H1 (cell line): ENCODE data around the gene SMARCD1. TPM values are rescaled to one million over a fixed set of nuclear protein-coding genes. Genes with fewer than 3 reads are reported as not detected.

Source experiments
- CTCF ChIA-PET: fragments of 300-600 bp; sonication (Branson Sonifier 250); formaldehyde crosslinking; loops from one replicate; lab custom pipeline; 2021; ENCODE audit not compliant: partially characterized antibody; lab: Charles Lee
- POLR2A ChIA-PET: fragments of 300-600 bp; sonication (Branson Sonifier 250); formaldehyde crosslinking; loops from one replicate; lab custom pipeline; 2021; ENCODE audit warnings: inconsistent platforms; ENCODE audit not compliant: partially characterized antibody; lab: Charles Lee
- DNase-seq, 2 experiments: peaks; one replicate each; pipeline versions ENCODE4 v3.0.0 to v3.0.0-alpha.2; 2010 to 2022; ENCODE audit warnings: low spot score in 2 of 2, low read depth in 1 of 2, mixed read lengths in 1 of 2
- FAIRE-seq: peaks from 2 replicates; lab custom pipeline; 2011; peaks lifted over from hg19 to GRCh38; lab: Jason Lieb, UNC
- H2AFZ ChIP-seq: 2 replicates; pipeline ENCODE4 v1.8.1; 2012; ENCODE audit warnings: low read length, inconsistent platforms
- H2AK5ac ChIP-seq: 2 replicates; pipeline ENCODE4 v1.6.1; 2013; ENCODE audit warnings: low read depth, low read length
- H2BK120ac ChIP-seq: replicated peaks from 2 replicates; pipeline ENCODE3; 2013; ENCODE audit warnings: low read depth, low read length, inconsistent platforms
- H2BK12ac ChIP-seq: 2 replicates; pipeline ENCODE4 v1.6.1; 2013; ENCODE audit warnings: low read depth, low read length
- H2BK15ac ChIP-seq: 2 replicates; pipeline ENCODE4 v1.6.1; 2013; ENCODE audit warnings: low read length
- H2BK20ac ChIP-seq: 2 replicates; pipeline ENCODE4 v1.6.1; 2013; ENCODE audit warnings: low read length
- H2BK5ac ChIP-seq: 2 replicates; pipeline ENCODE4 v1.6.1; 2013; ENCODE audit warnings: low read depth, low read length
- H3K14ac ChIP-seq: 2 replicates; pipeline ENCODE4 v1.6.1; 2013; ENCODE audit warnings: inconsistent platforms; ENCODE audit not compliant: insufficient read length
- H3K18ac ChIP-seq: 2 replicates; pipeline ENCODE4 v1.6.1; 2013; ENCODE audit warnings: low read length; ENCODE audit errors: extremely low read depth
- H3K23ac ChIP-seq: 2 replicates; pipeline ENCODE4 v1.6.1; 2013; ENCODE audit warnings: inconsistent platforms; ENCODE audit not compliant: insufficient read length
- H3K23me2 ChIP-seq: 2 replicates; pipeline ENCODE4 v1.6.1; 2013; ENCODE audit warnings: low read depth, low read length
- H3K27ac ChIP-seq: 2 replicates; pipeline ENCODE4 v1.6.1; 2011; ENCODE audit warnings: low read depth, low read length, inconsistent platforms
- H3K27me3 ChIP-seq, 4 experiments: replicated peaks in 1 of 4; 1 replicate in 1 of 4; 2 replicates in 3 of 4; pipeline versions ENCODE4 v1.6.1 to v1.8.1; 2011 to 2013; ENCODE audit warnings: low read length in 3 of 4, mild to moderate bottlenecking in 3 of 4, inconsistent platforms in 2 of 4, mixed read lengths in 2 of 4, moderate library complexity in 1 of 4; ENCODE audit not compliant: control insufficient read depth in 3 of 4, insufficient read depth in 3 of 4; ENCODE audit errors: extremely low read depth in 1 of 4
- H3K36me3 ChIP-seq, 4 experiments: 2 replicates each; pipeline versions ENCODE4 v1.6.1 to v1.8.1; 2011 to 2013; ENCODE audit warnings: mild to moderate bottlenecking in 4 of 4, low read length in 3 of 4, moderate library complexity in 2 of 4, control low read depth in 1 of 4, inconsistent platforms in 1 of 4; ENCODE audit not compliant: insufficient read depth in 4 of 4, control insufficient read depth in 2 of 4
- H3K4ac ChIP-seq: replicated peaks from 2 replicates; pipeline ENCODE3; 2013; ENCODE audit warnings: low read length, low read depth, mixed read lengths, inconsistent platforms; ENCODE audit not compliant: insufficient read length
- H3K4me1 ChIP-seq, 4 experiments: replicated peaks in 1 of 4; 1 replicate in 1 of 4; 2 replicates in 3 of 4; pipeline versions ENCODE4 v1.6.1 to v1.8.1; 2011 to 2013; ENCODE audit warnings: low read length in 3 of 4, inconsistent platforms in 2 of 4, mixed read lengths in 1 of 4; ENCODE audit not compliant: insufficient read depth in 4 of 4, control insufficient read depth in 3 of 4
- H3K4me2 ChIP-seq, 2 experiments: 2 replicates each; pipeline versions ENCODE4 v1.6.1 to v1.8.1; 2011 to 2013; ENCODE audit warnings: low read depth in 2 of 2, low read length in 2 of 2, control low read depth in 1 of 2, inconsistent platforms in 1 of 2, mild to moderate bottlenecking in 1 of 2; ENCODE audit not compliant: insufficient read depth in 1 of 2
- H3K4me3 ChIP-seq, 4 experiments: fragments of 200-600, 300-600 bp in 1 of 4; sonication (generic), shearing (Covaris generic), sonication (Bioruptor Twin) in 1 of 4; 2 replicates each; pipeline versions ENCODE4 v1.5.1 to v1.8.1; 2011 to 2016; ENCODE audit warnings: low read length in 4 of 4, low read depth in 3 of 4, control low read depth in 2 of 4, inconsistent platforms in 2 of 4, mild to moderate bottlenecking in 2 of 4, mixed read lengths in 1 of 4, moderate library complexity in 1 of 4; ENCODE audit not compliant: insufficient read depth in 2 of 4; ENCODE audit errors: extremely low read depth in 1 of 4
- H3K56ac ChIP-seq: replicated peaks from 2 replicates; pipeline ENCODE3; 2013; ENCODE audit warnings: low read depth, mild to moderate bottlenecking, mixed read lengths, low read length, inconsistent platforms; ENCODE audit not compliant: insufficient read length
- H3K79me1 ChIP-seq: 2 replicates; pipeline ENCODE4 v1.6.1; 2013; ENCODE audit warnings: low read depth, low read length, control low read depth
- H3K79me2 ChIP-seq, 2 experiments: 2 replicates each; pipeline versions ENCODE4 v1.6.1 to v1.8.1; 2012 to 2013; ENCODE audit warnings: low read length in 2 of 2, mild to moderate bottlenecking in 2 of 2, inconsistent platforms in 1 of 2; ENCODE audit not compliant: insufficient read depth in 2 of 2, control insufficient read depth in 1 of 2
- H3K9ac ChIP-seq, 4 experiments: replicated peaks in 1 of 4; 1 replicate in 1 of 4; 2 replicates in 3 of 4; pipeline versions ENCODE4 v1.6.1 to v1.8.1; 2011 to 2013; ENCODE audit warnings: low read depth in 3 of 4, low read length in 3 of 4, control low read depth in 2 of 4, mild to moderate bottlenecking in 2 of 4, moderate library complexity in 2 of 4, inconsistent platforms in 1 of 4; ENCODE audit errors: extremely low read depth in 1 of 4
- H3K9me3 ChIP-seq, 2 experiments: 2 replicates each; pipeline versions ENCODE4 v1.6.1 to v1.8.1; 2012 to 2013; ENCODE audit warnings: mild to moderate bottlenecking in 2 of 2, moderate library complexity in 2 of 2, control low read depth in 1 of 2, inconsistent platforms in 1 of 2, low read depth in 1 of 2, low read length in 1 of 2, mixed read lengths in 1 of 2; ENCODE audit not compliant: insufficient read depth in 2 of 2
- H4K20me1 ChIP-seq, 2 experiments: replicated peaks in 1 of 2; 2 replicates each; pipeline versions ENCODE3 to v1.8.1; 2011 to 2013; ENCODE audit warnings: inconsistent platforms in 2 of 2, low read length in 2 of 2, mild to moderate bottlenecking in 1 of 2; ENCODE audit not compliant: insufficient read depth in 2 of 2, control insufficient read depth in 1 of 2
- H4K5ac ChIP-seq: 2 replicates; pipeline ENCODE4 v1.6.1; 2013; ENCODE audit warnings: low read length, low read depth, mixed read lengths, inconsistent platforms; ENCODE audit not compliant: insufficient read length
- H4K8ac ChIP-seq: 2 replicates; pipeline ENCODE4 v1.8.0; 2013; ENCODE audit warnings: mild to moderate bottlenecking, moderate library complexity, low read length, inconsistent platforms; ENCODE audit not compliant: insufficient read depth; ENCODE audit errors: extremely low read depth
- H4K91ac ChIP-seq: replicated peaks from 2 replicates; pipeline ENCODE3; 2013; ENCODE audit warnings: low read length, mixed read lengths, inconsistent platforms; ENCODE audit not compliant: insufficient read length
- ASH2L ChIP-seq: fragments of 200-600, 300-600 bp; sonication (generic); IDR thresholded peaks from one replicate; pipeline ENCODE4 v1.7.1; 2017; ENCODE audit warnings: low read length
- BACH1 ChIP-seq: IDR thresholded peaks from 2 replicates; pipeline ENCODE4 v1.6.1; 2012; ENCODE audit warnings: low read length, improper control_type of control experiment
- CBX8 ChIP-seq: fragments of 300-800, 300-1000 bp; sonication (generic); IDR thresholded peaks from 2 replicates; pipeline ENCODE4 v1.7.1; 2016; ENCODE audit warnings: low read depth, low read length, borderline replicate concordance
- CHD2 ChIP-seq: IDR thresholded peaks from 2 replicates; pipeline ENCODE4 v1.6.1; 2012; ENCODE audit warnings: low read length, improper control_type of control experiment
- KDM5A ChIP-seq: fragments of 200-600 bp; IDR thresholded peaks from 2 replicates; pipeline ENCODE4 v1.7.1; 2012; ENCODE audit warnings: mild to moderate bottlenecking, low read length, inconsistent platforms, mixed read lengths
- NANOG ChIP-seq: IDR thresholded peaks from 2 replicates; pipeline ENCODE4 v1.6.1; 2011; ENCODE audit warnings: low read length, low read depth, mild to moderate bottlenecking, inconsistent platforms; ENCODE audit not compliant: insufficient read depth, poor library complexity, severe bottlenecking
- SIN3A ChIP-seq, 2 experiments: IDR thresholded peaks in 1 of 2; conservative IDR thresholded peaks in 1 of 2; 2 replicates each; pipeline ENCODE4 v1.6.1; 2011 to 2012; ENCODE audit warnings: low read length in 2 of 2, improper control_type of control experiment in 1 of 2, low read depth in 1 of 2, mild to moderate bottlenecking in 1 of 2
- SP4 ChIP-seq: IDR thresholded peaks from 2 replicates; pipeline ENCODE4 v1.6.1; 2012; ENCODE audit warnings: low read length, inconsistent platforms
- TEAD4 ChIP-seq: IDR thresholded peaks from 2 replicates; pipeline ENCODE4 v1.6.1; 2012; ENCODE audit warnings: low read depth, low read length, inconsistent platforms, mixed read lengths
- ZNF274 ChIP-seq: IDR thresholded peaks from 2 replicates; pipeline ENCODE4 v1.7.0; 2012; ENCODE audit warnings: low read length, borderline replicate concordance; ENCODE audit errors: extremely low read depth
- WGBS, 2 experiments: shearing (Covaris generic) in 1 of 2; methylation state at CpG; one replicate each; pipeline versions ENCODE4 v1.1.6 to v1.1.7; 2013 to 2015; ENCODE audit warnings: low lambda C conversion rate in 2 of 2, mixed read lengths in 2 of 2, inconsistent platforms in 1 of 2, low coverage in 1 of 2, missing lambda C conversion rate in 1 of 2; ENCODE audit not compliant: insufficient replicate concordance in 2 of 2, insufficient coverage in 1 of 2, insufficient read length in 1 of 2; ENCODE audit errors: extremely low coverage in 1 of 2, missing lambda C conversion rate in 1 of 2; 5-methylcytosine and 5-hydroxymethylcytosine counted together
- polyA plus RNA-seq, 7 experiments: library from polyadenylated mRNA; depleted of rRNA in 3 of 7; stranded (reverse) in 5 of 7; unstranded in 2 of 7; fragments of >200 nt in 5 of 7; fragments of 200-250 nt in 2 of 7; gene quantifications; 1 replicate in 5 of 7; 2 replicates in 1 of 7; 4 replicates in 1 of 7; pipeline versions ENCODE4 v1.2.1 to v1.2.3, GENCODE V29; 2011 to 2013; ENCODE audit warnings: missing spikeins in 2 of 7, mixed read lengths in 2 of 7
- total RNA-seq: library from RNA; stranded (reverse); fragmentation: NEBNext Ultra II Directional; extraction: Animal tissue kit (Norgen Biotek cat#: 25700); gene quantifications from 2 replicates; pipeline ENCODE4 v1.2.1, GENCODE V29; 2021
- TF ChIP-seq, protein P1 (sequence below): IDR thresholded peaks from 2 replicates; pipeline ENCODE4 v1.6.1; 2011; ENCODE audit warnings: low read length, improper control_type of control experiment
- TF ChIP-seq, protein P2 (sequence below): IDR thresholded peaks from 2 replicates; pipeline ENCODE4 v1.6.1; 2012; ENCODE audit warnings: inconsistent platforms

The SMARCD1 gene
- total and polyA plus RNA-seq, 2 of the 8 experiments (the other 6 are each of a cell fraction or from before 2014, with no cell fraction given): 128 to 130 TPM

DNA sequence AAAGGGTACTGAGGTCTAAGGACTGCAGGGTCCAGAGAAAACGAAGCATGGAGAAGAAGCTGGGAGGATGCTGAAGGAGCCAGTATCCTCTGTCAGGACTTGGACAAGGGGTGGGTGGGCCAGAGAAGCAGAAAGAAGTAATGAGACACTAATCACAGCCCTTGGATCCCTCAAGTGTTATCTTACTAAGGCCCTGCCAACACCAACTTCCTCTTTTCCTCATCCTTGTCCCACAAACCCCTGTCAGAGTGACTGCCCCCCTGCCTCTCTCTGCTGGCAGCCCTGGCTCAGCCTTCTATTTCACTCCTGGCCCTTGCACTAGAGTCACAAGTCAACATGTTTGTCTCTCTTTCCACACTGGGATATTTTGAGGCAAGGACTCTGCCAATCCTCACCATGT lies 31.6 kb upstream of the SMARCD1 start:
- H2AK5ac ChIP-seq: no peak overlapping the region
- no peak overlapping the region for H2BK12ac ChIP-seq
- ChIA-PET CTCF (interaction anchor here (0.6 to 10.7 kb wide), 7 partner anchors 14 to 276 kb away, joined by 3 to 257 read pairs (median 18); no protein-coding TSS in a partner anchor), POLR2A (interaction anchor here (1.0 to 3.4 kb wide), 2 partner anchors 13 to 113 kb away, joined by 3 to 19 read pairs; partner anchors contain the start of gene CERS5)
- no peaks in the 10 kb centered on the region for H3K9me3 ChIP-seq
- H3K4ac ChIP-seq: no peak overlapping the region
- FAIRE-seq (no peak), DNase-seq (no peak)
- H3K14ac ChIP-seq: no peak overlapping the region
- WGBS, 2 experiments: 50% methylated on average over 1 of the region's 1 CpG; no CpG with 5 or more reads in 1 of the 2 experiments
- no peak overlapping the region for H2BK5ac ChIP-seq
- H3K18ac ChIP-seq: no peak overlapping the region
- H3K23ac ChIP-seq: no peak overlapping the region
- peaks cover 37 to 81% (median 73%) of the 10 kb centered on the region in 4 experiments for H3K27me3 ChIP-seq
- H3K23me2 ChIP-seq: peaks cover 16% of the 10 kb centered on the region
- no peak overlapping the region for H4K91ac ChIP-seq
- no peak overlapping the region for H3K27ac ChIP-seq
- peaks cover 9 to 18% (median 11%) of the 10 kb centered on the region in 4 experiments for H3K4me1 ChIP-seq
- no peak overlapping the region for H2BK15ac ChIP-seq
- H4K20me1 ChIP-seq: peaks cover 2 to 4% of the 10 kb centered on the region in 2 experiments
- H3K4me2 ChIP-seq: no peak overlapping the region
- no peak overlapping the region for H4K5ac ChIP-seq
- no peak overlapping the region for H2AFZ ChIP-seq
- no peak overlapping the region for H3K4me3 ChIP-seq
- no peak overlapping the region for H4K8ac ChIP-seq
- H3K79me2 ChIP-seq: no peaks in the 10 kb centered on the region
- H3K36me3 ChIP-seq: no peaks in the 10 kb centered on the region
- H3K56ac ChIP-seq: no peak overlapping the region
- no peak overlapping the region for H2BK120ac ChIP-seq
- H2BK20ac ChIP-seq: no peak overlapping the region
- H3K9ac ChIP-seq: no peak overlapping the region
- no peaks in the 10 kb centered on the region for H3K79me1 ChIP-seq
- TF ChIP-seq SP4: no peak
- no peak for TF ChIP-seq TEAD4
- TF ChIP-seq, protein P1, sequence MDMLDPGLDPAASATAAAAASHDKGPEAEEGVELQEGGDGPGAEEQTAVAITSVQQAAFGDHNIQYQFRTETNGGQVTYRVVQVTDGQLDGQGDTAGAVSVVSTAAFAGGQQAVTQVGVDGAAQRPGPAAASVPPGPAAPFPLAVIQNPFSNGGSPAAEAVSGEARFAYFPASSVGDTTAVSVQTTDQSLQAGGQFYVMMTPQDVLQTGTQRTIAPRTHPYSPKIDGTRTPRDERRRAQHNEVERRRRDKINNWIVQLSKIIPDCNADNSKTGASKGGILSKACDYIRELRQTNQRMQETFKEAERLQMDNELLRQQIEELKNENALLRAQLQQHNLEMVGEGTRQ: no peak
- TF ChIP-seq KDM5A: no peak
- no peak for TF ChIP-seq NANOG
- no peak for TF ChIP-seq CHD2
- no peak for TF ChIP-seq BACH1
- TF ChIP-seq, protein P2, sequence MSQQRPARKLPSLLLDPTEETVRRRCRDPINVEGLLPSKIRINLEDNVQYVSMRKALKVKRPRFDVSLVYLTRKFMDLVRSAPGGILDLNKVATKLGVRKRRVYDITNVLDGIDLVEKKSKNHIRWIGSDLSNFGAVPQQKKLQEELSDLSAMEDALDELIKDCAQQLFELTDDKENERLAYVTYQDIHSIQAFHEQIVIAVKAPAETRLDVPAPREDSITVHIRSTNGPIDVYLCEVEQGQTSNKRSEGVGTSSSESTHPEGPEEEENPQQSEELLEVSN: no peak
- no peak for TF ChIP-seq SIN3A (conservative IDR thresholded peaks at IDR 0.05 in 1 of 2, IDR thresholded peaks at IDR 0.05 in 1 of 2; ENCODE audit: low read depth in 1 of 2, low read length in 2 of 2)
- TF ChIP-seq CBX8: no peak
- TF ChIP-seq ASH2L: no peak
- TF ChIP-seq ZNF274: no peak
